Omental fat pad (tissue), 4 donors: Measurements from ENCODE around the gene TLE6. TPM values are rescaled to one million over a fixed set of nuclear protein-coding genes. Genes with fewer than 3 reads are reported as not detected.

ENCODE experiments used
- ATAC-seq: fragments of 150-250 bp; one replicate; pipeline ENCODE4 v1.9.1; 2016; ENCODE audit warnings: mild to moderate bottlenecking, moderate library complexity; ENCODE audit not compliant: low FRiP score
- DNase-seq: peaks from one replicate; pipeline ENCODE4 v3.0.0-alpha.2; 2019; ENCODE audit warnings: low spot score
- total RNA-seq, 4 donors: library from RNA; depleted of rRNA; stranded (reverse); fragments of >200 nt; gene quantifications; one replicate each; pipeline ENCODE4 v1.1.0, GENCODE V29; 2016
- TF ChIP-seq, protein P1 (sequence below), 3 donors: fragments of 450-650 bp; IDR thresholded peaks; one replicate each; pipeline ENCODE4 v1.5.1; 2016 to 2017; ENCODE audit warnings: antibody characterized with exemption in 3 of 3, mild to moderate bottlenecking in 3 of 3, moderate library complexity in 2 of 3

The TLE6 gene
- total RNA-seq, 4 donors from 2014 or later, result 0.36 to 2.8 (median 1.7) TPM

DNA sequence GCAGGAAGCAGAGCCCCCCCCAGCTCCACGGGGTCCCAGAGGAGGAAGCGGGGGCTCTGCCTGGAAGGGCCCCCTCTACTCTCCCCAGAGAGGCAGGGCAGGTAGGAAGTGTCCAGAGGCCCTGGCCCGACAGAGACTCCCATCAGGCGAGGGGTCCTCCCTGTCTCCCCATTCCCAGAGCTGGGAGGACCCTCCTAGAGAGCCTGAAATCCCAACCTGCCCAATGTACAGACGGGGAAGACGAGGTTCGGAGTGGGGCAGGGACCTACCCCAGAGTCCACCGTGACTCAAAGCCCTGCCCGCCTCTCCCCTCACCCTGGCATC lies 50.6 kb downstream of the TLE6 start:
- ATAC-seq, result peak; percentile 15
- TF ChIP-seq, protein P1, sequence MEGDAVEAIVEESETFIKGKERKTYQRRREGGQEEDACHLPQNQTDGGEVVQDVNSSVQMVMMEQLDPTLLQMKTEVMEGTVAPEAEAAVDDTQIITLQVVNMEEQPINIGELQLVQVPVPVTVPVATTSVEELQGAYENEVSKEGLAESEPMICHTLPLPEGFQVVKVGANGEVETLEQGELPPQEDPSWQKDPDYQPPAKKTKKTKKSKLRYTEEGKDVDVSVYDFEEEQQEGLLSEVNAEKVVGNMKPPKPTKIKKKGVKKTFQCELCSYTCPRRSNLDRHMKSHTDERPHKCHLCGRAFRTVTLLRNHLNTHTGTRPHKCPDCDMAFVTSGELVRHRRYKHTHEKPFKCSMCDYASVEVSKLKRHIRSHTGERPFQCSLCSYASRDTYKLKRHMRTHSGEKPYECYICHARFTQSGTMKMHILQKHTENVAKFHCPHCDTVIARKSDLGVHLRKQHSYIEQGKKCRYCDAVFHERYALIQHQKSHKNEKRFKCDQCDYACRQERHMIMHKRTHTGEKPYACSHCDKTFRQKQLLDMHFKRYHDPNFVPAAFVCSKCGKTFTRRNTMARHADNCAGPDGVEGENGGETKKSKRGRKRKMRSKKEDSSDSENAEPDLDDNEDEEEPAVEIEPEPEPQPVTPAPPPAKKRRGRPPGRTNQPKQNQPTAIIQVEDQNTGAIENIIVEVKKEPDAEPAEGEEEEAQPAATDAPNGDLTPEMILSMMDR (IDR thresholded peaks at IDR 0.05), result no peak
- DNase-seq, result no peak

DNA sequence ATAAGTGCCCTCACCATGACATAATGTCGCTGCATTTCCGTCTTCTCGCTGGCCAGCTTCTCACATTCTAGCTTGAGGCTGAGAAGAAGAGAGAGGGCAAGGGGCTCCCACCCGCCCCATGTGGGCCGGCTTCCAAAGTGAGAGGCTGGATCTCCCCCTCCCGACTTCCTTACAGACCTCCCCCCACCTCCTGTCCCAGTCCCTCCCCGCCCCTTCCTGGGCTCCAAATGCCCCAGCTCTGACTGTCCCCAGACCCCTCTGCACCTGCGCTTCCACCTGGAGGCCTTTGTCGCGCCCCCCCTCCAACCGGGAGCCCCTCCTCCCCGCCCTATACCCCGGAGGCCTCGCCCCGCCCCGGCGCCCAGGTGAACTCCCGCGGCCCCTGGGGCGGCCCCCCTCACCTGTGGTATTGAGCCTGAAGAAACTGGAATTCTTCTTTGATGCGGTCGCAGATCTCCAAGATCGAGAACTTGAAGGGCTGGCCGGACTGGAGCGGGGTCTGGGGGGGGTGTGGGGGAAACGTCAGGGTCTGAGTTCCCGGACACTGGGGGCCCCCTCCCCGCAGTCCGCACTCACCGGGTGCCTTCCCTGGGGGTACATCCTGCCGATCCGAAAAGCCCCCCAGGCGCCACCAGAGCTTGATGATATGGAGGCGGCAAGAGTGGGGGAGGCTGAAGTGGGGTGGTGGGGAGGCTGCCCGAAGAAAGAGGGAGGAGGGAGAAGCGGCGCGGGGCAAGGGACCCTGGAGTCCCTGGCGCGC lies 51.1 kb downstream of the TLE6 start:
- TF ChIP-seq, protein P1 (IDR thresholded peaks at IDR 0.05), result no peak

DNA sequence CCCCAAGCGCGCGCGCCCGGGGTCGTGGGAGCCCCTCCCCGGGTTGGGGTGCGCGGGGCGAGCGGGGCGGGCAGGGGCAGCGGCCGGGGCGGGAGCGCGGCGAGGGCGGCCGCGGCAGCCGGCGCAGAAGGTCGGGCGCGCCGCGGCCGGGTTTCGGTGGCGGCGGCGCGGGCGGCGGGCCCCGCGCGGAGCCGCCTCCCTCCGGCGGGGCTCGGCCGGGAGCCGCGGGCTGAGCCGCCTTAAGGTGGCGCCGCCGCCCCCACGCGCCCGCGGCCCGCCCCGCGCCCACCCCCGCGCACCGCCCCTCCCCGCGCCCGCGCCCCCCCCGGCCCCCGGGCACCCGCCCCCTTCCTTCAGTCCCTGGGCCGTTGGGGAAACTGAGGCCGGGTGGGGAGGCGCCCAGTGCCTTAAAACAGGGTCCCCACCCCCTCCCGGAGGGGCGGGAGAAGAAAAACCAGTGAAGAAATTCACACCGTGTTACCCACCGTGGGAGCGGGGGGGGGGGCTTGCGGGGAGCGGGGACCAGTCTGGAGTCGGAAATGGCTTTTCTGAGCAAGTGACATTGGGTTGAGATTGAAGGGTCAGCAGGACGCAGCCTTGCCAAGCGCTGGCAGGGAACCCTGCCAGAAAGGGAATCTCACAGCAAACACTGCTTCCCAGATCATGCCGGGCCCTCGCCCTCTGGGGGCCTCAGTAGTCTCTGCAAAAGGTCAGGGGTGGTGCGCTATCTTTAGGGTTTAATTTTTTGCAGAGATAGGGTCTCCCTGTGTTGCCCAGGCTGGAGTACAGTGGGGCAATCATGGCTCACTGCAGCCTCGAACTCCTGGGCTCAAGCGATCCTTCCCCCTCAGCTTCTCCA lies 51.9 kb downstream of the TLE6 start, which contains the start of gene TLE2:
Gene TLE2 (minus strand): TSS at position 216 of the 859 bp plus-strand sequence. CDS start 376 bp downstream, outside the sequence.
- no peak for DNase-seq
- ATAC-seq, result peak; percentile 17
- TF ChIP-seq, protein P1 (IDR thresholded peaks at IDR 0.05), result no peak

More for the DNA sequence above, 51.1 kb downstream of the TLE6 start:
- ATAC-seq, result no peak
- DNase-seq, result no peak

DNA sequence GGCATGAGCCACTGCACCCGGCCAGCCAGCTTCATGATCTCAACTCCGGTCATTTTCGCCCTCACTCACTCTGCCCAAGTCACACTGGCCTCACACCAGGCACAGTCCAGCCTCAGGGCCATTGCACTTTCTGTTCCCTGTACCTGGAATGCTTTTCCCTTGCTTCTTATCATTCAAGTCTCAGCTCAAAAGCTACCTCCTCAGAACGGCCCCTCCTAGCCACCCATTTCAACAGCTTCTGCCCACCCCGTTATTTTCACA lies 54.2 kb downstream of the TLE6 start:
- TF ChIP-seq, protein P1 (IDR thresholded peaks at IDR 0.05), result no peak
- no peak for DNase-seq
- ATAC-seq, result no peak

DNA sequence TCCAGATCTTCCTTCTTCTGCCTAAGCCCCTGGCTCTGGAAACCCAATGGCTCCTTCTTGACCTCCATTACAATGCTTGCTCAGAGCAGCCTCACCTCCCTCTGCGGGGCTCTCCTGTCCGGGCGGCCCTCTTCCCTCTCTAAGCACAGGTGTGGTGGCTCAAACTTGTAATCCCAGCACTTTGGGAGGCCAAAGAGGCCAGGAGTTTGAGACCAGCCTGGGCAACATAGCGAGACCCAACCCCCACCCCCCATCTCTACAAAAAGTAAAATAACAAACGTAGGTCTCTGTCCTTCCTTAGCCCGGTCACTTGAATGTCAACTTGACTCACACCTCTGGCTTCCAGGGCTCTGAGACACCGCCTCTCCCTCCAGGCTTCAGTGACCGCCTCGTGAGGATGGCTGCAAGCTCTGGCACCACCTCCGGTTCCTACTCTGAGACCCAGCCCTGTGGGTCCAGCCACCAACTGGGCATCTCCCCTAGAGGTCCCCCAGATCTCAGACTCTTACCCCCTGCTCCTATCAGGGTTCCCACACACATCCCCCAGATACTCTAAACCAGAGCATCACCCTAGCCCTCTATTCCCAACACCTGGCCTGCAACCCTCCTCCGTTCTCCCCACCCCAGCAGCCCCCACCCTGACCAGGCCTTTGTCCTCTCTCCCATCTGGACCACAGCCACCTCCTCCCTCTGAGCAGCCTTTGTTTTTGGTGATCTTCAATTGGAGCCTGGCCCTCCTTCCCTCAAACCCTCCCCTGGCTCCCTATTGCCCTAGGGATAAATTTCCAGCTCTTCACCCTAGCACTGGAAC lies 56.4 kb downstream of the TLE6 start:
- ATAC-seq (no peak), DNase-seq (no peak)
- TF ChIP-seq, protein P1 (IDR thresholded peaks at IDR 0.05), result no peak

DNA sequence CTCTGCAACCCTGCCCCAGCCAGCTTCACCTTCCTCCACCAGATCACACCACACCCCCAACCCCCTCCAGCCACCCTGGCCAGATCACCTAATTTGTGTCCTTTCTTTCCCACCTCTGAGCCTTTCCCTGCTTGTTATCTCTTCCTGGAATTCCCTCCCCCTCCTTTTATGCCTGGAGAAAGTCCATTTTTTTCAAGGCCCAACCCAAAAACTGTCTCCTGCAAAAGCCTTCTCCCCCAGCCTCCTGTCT lies 57.0 kb downstream of the TLE6 start:
- ATAC-seq (no peak), DNase-seq (no peak)
- TF ChIP-seq, protein P1 (IDR thresholded peaks at IDR 0.05), result no peak
